Measurements from ENCODE around the gene MEGF8.

The MEGF8 gene

GRCh38 chr19:42312370-42312769 lies 13.1 kb upstream of the MEGF8 start:
- no peak for TF ChIP-seq POLR2AphosphoS5 (IDR thresholded peaks at IDR 0.05; ENCODE audit: low read depth, low read length)
- TF ChIP-seq POLR2A (IDR thresholded peaks at IDR 0.05; ENCODE audit: low read depth, low read length) = no peak
- no peak for TF ChIP-seq TAF1 (IDR thresholded peaks at IDR 0.05; ENCODE audit: borderline replicate concordance, low read depth, low read length)
- DNase-seq (ENCODE audit: insufficient read length) (no peak), FAIRE-seq (no peak)

DNA sequence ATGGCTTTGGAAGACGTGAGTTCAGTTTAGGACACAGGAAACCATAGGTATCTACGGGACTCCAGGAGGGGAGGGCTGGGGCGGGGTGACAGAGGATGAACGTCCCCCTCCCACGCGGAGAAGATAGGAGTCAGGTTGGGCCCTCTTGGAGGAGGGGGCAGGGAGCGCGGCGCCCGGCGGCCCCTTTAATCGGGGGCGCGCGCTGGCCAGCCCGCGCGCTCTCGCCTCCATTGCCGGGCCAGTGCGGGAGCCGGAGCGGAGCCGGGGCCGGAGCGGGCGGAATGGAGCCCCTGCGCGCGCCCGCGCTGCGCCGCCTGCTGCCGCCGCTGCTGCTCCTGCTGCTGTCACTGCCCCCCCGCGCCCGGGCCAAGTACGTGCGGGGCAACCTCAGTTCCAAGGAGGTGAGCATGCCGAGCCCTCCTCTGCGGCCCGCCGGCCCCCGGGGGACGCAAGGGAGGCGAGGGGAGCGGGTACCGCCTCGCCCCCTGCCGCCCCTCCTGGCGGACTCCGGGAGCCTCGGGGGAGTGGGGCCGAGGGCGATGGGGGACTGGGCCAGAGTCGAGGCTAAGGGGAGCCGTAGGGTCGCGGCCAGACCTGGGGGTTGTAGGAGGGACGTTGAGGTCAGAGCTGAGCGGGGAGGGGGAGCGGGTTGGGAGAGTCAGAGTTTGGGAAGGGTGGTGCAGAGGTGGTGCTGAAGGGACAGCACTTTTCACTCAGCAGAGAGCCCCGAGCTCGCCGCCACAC lies 12.2 kb upstream of the MEGF8 start, which contains the start of gene TMEM145:
Gene TMEM145, plus strand, starts transcription at position 214 of the 744 bp plus-strand sequence. Its CDS starts 68 bp downstream, at position 282.
- no peak for TF ChIP-seq TAF1 (IDR thresholded peaks at IDR 0.05; ENCODE audit: borderline replicate concordance, low read depth, low read length)
- no peak for TF ChIP-seq POLR2AphosphoS5 (IDR thresholded peaks at IDR 0.05; ENCODE audit: low read depth, low read length)
- FAIRE-seq = no peak
- DNase-seq (ENCODE audit: insufficient read length) = peak; percentile 69

DNA sequence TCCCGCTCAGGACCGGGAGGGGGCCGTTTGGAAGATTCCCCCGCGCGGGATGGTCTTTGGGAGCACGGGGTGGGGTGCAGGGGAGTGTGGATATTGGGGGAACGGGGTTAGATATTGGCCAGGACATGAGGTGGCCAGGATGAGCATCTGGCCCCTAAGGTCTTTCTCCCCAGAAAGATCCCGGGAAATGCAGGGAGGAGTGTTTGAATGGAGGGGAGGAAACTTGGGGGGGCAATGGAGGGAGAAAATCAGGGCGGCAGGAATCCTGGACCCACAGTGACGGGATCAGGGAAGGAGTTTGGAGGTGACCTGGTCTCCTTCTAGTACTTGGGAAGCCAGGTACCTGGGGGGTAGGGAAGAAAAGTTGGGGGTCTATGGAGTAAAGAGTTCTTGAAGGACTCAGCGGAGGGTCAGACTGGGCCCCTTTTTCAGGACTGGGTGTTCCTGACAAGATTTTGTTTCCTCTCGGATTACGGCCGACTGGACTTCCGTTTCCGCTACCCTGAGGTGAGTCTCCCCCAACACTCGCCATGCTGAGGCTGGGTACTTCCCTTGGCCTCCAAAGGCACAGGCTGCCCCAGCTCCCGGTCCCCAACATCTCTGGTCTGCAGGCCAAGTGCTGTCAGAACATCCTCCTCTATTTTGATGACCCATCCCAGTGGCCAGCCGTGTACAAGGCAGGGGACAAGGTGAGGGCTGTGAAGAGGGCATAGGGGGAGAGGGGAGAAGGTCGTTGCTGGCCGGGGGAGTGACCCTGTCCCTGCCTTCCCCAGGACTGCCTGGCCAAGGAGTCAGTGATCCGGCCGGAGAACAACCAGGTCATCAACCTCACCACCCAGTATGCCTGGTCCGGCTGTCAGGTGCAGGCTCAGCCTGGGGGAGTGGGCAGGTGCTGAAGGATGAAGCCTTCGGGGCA lies 11.3 kb upstream of the MEGF8 start:
- no peak for TF ChIP-seq POLR2AphosphoS5 (IDR thresholded peaks at IDR 0.05; ENCODE audit: low read depth, low read length)
- TF ChIP-seq TAF1 (IDR thresholded peaks at IDR 0.05; ENCODE audit: borderline replicate concordance, low read depth, low read length) = no peak
- no peak for TF ChIP-seq POLR2A (IDR thresholded peaks at IDR 0.05; ENCODE audit: low read depth, low read length)
- no peak for FAIRE-seq
- no peak for DNase-seq (ENCODE audit: insufficient read length)

GRCh38 chr19:42315024-42315423 lies 10.4 kb upstream of the MEGF8 start:
- TF ChIP-seq POLR2A (IDR thresholded peaks at IDR 0.05; ENCODE audit: low read depth, low read length) (no peak), TAF1 (IDR thresholded peaks at IDR 0.05; ENCODE audit: borderline replicate concordance, low read depth, low read length) (no peak), POLR2AphosphoS5 (IDR thresholded peaks at IDR 0.05; ENCODE audit: low read depth, low read length) (no peak)
- DNase-seq (ENCODE audit: insufficient read length) = no peak
- no peak for FAIRE-seq

DNA sequence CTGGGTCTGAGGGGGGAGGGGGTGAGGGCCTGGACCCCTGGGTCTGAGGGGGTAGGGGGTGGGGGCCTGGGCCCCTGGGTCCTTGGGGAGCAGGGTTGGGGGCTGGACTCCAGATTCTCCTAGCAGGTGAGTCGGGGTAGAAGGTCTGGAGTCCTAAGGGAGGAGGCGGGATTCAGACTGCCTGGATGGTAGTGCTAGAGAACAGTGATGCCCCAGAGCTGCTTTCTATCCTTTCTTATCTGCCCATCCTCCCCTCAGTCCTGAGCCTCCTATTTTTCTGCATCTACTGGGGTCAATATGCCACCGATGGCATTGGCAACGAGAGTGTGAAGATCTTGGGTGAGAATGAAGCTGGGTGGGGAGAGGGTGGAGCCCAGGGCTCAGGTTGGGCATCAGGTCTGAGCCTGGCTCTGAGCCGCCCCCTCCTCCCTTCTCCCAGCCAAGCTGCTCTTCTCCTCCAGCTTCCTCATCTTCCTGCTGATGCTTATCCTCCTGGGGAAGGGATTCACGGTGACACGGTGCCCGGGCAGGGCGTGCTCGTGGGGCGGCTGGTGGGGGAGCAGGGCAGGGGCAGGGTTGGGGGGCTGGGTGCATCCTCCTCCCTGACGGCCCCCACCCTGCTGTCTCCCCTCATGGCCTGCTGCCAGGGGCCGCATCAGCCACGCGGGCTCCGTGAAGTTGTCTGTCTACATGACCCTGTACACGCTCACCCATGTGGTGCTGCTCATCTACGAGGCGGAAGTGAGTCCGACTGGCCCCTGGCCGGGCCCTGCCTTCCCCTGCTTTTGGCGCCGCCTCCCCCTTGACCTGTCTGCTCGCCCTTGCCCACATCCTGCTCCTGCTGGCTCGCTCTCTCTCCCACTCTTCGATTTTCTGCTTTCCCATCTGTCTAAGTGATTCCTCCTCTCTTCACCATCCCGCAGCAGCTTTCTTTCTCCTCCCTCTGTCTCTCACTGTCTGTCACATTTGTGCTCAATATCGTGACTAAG lies 8.9 kb upstream of the MEGF8 start:
- DNase-seq (ENCODE audit: insufficient read length) = peak; percentile 65
- TF ChIP-seq POLR2A (IDR thresholded peaks at IDR 0.05; ENCODE audit: low read depth, low read length) (peak; percentile 41; the same call in 1 of the 2 replicates), POLR2AphosphoS5 (IDR thresholded peaks at IDR 0.05; ENCODE audit: low read depth, low read length) (no peak)
- FAIRE-seq = peak; percentile 92

DNA sequence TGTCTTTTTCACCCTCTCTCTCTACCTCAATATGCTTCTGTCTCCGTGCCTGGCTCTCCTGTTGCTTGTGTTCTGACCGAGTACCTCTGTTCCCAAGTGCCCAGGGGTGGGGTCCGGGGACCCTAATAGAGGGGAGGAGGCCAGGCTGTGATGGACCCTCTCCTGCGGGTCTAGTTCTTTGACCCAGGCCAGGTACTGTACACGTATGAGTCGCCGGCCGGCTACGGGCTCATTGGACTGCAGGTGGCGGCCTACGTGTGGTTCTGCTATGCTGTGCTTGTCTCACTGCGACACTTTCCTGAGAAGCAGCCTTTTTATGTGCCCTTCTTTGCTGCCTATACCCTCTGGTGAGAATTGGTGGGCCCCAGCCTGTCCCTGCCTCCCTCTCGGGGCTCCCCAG lies 7.9 kb upstream of the MEGF8 start:
- FAIRE-seq (peak; percentile 40), DNase-seq (ENCODE audit: insufficient read length) (no peak)
- TF ChIP-seq TAF1 (IDR thresholded peaks at IDR 0.05; ENCODE audit: borderline replicate concordance, low read depth, low read length) = no peak
- TF ChIP-seq POLR2AphosphoS5 (IDR thresholded peaks at IDR 0.05; ENCODE audit: low read depth, low read length) = no peak
- no peak for TF ChIP-seq POLR2A (IDR thresholded peaks at IDR 0.05; ENCODE audit: low read depth, low read length)

DNA sequence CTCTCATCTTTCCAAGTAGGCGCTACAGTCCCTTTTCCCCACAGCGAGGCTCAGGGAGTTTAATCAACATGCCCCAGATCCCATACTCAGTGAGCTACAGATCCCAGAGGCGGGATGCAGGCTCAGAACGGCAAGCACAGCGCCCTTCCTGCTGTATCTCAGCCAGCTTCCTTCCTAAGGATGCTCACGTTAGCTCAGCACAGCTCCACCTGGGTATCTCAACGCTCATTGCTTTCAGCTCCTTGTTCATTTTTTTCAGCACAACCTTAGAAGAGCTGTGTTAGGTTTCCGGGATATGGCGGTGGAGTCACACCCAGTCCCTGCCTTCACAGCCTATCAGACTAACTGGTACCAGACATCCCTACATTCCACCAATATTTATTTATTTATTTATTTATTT lies 3.1 kb upstream of the MEGF8 start:
- TF ChIP-seq POLR2AphosphoS5 (IDR thresholded peaks at IDR 0.05; ENCODE audit: low read depth, low read length) (no peak), TAF1 (IDR thresholded peaks at IDR 0.05; ENCODE audit: borderline replicate concordance, low read depth, low read length) (no peak), POLR2A (IDR thresholded peaks at IDR 0.05; ENCODE audit: low read depth, low read length) (no peak)
- no peak for FAIRE-seq
- DNase-seq (ENCODE audit: insufficient read length) = no peak

- FAIRE-seq (no peak), DNase-seq (ENCODE audit: insufficient read length) (no peak)
- TF ChIP-seq POLR2A (IDR thresholded peaks at IDR 0.05; ENCODE audit: low read depth, low read length) (no peak), POLR2AphosphoS5 (IDR thresholded peaks at IDR 0.05; ENCODE audit: low read depth, low read length) (no peak), TAF1 (IDR thresholded peaks at IDR 0.05; ENCODE audit: borderline replicate concordance, low read depth, low read length) (no peak)
Observed at GRCh38 chr19:42323473-42323851, 2.0 kb upstream of the MEGF8 start.

GRCh38 chr19:42323852-42324654 lies 1.4 kb upstream of the MEGF8 start:
- no peak for FAIRE-seq
- TF ChIP-seq POLR2AphosphoS5 (IDR thresholded peaks at IDR 0.05; ENCODE audit: low read depth, low read length) (no peak), POLR2A (IDR thresholded peaks at IDR 0.05; ENCODE audit: low read depth, low read length) (no peak), TAF1 (IDR thresholded peaks at IDR 0.05; ENCODE audit: borderline replicate concordance, low read depth, low read length) (no peak)
- no peak for DNase-seq (ENCODE audit: insufficient read length)

DNA sequence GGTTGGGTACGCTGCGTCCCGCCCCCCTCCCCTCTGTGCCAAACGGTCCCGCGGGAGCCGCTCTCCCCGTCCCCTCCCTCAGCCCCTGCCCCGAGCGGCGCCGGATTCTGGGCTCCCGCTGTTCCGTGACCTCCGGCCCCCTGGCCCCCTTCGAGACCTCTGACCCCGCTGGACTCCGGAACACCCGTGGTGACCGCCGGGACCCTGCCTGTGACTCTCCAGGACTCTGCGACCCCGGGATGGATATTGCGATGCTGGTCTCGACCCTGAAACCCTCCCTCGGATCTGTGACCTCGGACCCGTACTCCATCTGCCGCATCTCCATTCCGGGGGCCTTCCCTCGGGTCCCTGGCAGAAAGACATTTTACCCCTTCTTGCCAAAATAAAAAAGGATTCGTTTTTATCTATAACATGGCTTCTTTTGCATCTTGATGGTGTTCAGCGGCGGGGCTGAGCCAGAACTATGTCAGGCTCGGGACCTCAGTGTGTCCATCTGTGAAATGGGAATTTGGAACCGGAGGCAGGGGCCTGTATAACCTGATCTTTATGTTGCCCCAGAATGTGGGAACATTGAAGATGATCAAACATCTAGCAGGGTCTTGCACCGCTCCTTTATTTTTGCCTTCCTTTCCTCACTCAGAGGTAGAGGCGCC lies 654 bp upstream of the MEGF8 start:
- DNase-seq (ENCODE audit: insufficient read length) (no peak), FAIRE-seq (peak; percentile 53)
- TF ChIP-seq POLR2A (IDR thresholded peaks at IDR 0.05; ENCODE audit: low read depth, low read length) = no peak
